GM12872 (cell line): Measurements from ENCODE around the gene CD244.

ENCODE experiments used
- CTCF ChIP-seq: IDR thresholded peaks from 3 replicates; pipeline ENCODE4 v1.5.1; 2011; ENCODE audit warnings: low read depth, mild to moderate bottlenecking, low read length, moderate library complexity; ENCODE audit not compliant: insufficient read depth

Gene CD244

GRCh38 chr1:160868141-160868540, 5.5 kb upstream of the CD244 start:
- no peak for TF ChIP-seq CTCF

- no peak for TF ChIP-seq CTCF
These were observed 4.1 kb upstream of the CD244 start for GRCh38 chr1:160866695-160867260.

- no peak for TF ChIP-seq CTCF
These were observed 3.5 kb upstream of the CD244 start for GRCh38 chr1:160866001-160866694.

- no peak for TF ChIP-seq CTCF
These were observed 2.6 kb upstream of the CD244 start for GRCh38 chr1:160865337-160865736.

- no peak for TF ChIP-seq CTCF
These were observed 1.5 kb upstream of the CD244 start for GRCh38 chr1:160864173-160864572.

- TF ChIP-seq CTCF = no peak
These were observed 1.1 kb upstream of the CD244 start for GRCh38 chr1:160863774-160864131.

- TF ChIP-seq CTCF = no peak
These were observed 530 bp upstream of the CD244 start for GRCh38 chr1:160863061-160863773.
